ENCODE results near the gene CABP1.

DNA sequence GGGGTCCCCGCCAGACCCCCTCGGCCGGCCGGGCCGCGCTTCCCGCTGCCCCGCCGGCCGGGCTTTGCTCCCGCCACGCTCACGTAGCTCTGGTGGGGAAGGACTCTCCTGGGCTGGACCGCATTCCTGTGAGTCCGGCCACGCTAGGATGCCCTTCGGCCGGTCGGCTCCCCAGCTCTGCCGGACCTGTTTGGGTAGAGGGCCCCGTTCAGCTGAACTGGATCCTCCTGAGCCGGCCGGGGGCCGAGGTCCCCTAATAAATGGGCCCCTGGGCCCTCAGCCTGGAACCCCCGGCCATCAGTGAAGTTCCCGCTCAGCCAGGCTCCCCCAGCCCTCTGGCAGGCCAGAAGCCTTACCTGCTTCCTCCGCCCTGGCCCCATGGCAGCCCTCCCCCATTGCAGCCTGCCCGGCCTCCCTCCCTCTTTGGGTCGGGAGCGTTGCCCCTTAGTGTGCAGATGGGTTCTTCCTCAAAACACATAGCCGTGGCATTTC is 70.4 kb downstream of the CABP1 start:
- TF ChIP-seq, protein P1, sequence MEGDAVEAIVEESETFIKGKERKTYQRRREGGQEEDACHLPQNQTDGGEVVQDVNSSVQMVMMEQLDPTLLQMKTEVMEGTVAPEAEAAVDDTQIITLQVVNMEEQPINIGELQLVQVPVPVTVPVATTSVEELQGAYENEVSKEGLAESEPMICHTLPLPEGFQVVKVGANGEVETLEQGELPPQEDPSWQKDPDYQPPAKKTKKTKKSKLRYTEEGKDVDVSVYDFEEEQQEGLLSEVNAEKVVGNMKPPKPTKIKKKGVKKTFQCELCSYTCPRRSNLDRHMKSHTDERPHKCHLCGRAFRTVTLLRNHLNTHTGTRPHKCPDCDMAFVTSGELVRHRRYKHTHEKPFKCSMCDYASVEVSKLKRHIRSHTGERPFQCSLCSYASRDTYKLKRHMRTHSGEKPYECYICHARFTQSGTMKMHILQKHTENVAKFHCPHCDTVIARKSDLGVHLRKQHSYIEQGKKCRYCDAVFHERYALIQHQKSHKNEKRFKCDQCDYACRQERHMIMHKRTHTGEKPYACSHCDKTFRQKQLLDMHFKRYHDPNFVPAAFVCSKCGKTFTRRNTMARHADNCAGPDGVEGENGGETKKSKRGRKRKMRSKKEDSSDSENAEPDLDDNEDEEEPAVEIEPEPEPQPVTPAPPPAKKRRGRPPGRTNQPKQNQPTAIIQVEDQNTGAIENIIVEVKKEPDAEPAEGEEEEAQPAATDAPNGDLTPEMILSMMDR (IDR thresholded peaks at IDR 0.05): no peak
- TF ChIP-seq POLR2AphosphoS5 (IDR thresholded peaks at IDR 0.05): no peak
- no peak for TF ChIP-seq POLR2A (IDR thresholded peaks at IDR 0.05)
- no peak for TF ChIP-seq EP300 (IDR thresholded peaks at IDR 0.05)
